WTC11 (cell line): ENCODE results near the gene SPACA9. TPM values are rescaled to one million over a fixed set of nuclear protein-coding genes. Genes with fewer than 3 reads are reported as not detected.

ENCODE experiments used
- ATAC-seq: fragments of 200-7000 bp; cut with Tn5 transposase; 2 replicates; pipeline ENCODE4 v1.10.0; 2021; ENCODE audit warnings: mild to moderate bottlenecking, moderate library complexity
- CTCF ChIA-PET: fragments of 300-600 bp; sonication (Branson Sonifier 250); formaldehyde crosslinking; loops from one replicate; lab custom pipeline; 2021; ENCODE audit warnings: antibody characterized with exemption; lab: Charles Lee
- POLR2A ChIA-PET: fragments of 350-600 bp; sonication (Branson Sonifier 250); formaldehyde crosslinking; loops from one replicate; lab custom pipeline; 2021; ENCODE audit warnings: antibody characterized with exemption; lab: Charles Lee
- DNase-seq: peaks from one replicate; pipeline ENCODE4 v3.0.0; 2021; ENCODE audit warnings: low spot score
- H3K27ac Mint-ChIP-seq: 2 replicates; pipeline ENCODE4 v1.8.0; 2021; ENCODE audit warnings: mixed read lengths
- H3K27me3 Mint-ChIP-seq: 2 replicates; pipeline ENCODE4 v1.8.0; 2021; ENCODE audit warnings: low read depth, mild to moderate bottlenecking, moderate library complexity, mixed read lengths
- H3K36me3 Mint-ChIP-seq: 2 replicates; pipeline ENCODE4 v1.8.0; 2021; ENCODE audit warnings: mixed read lengths
- H3K4me1 Mint-ChIP-seq: 2 replicates; pipeline ENCODE4 v1.8.0; 2022; ENCODE audit warnings: mixed read lengths
- H3K4me3 Mint-ChIP-seq: 2 replicates; pipeline ENCODE4 v1.8.0; 2021; ENCODE audit warnings: mild to moderate bottlenecking, moderate library complexity, mixed read lengths
- H3K9me3 Mint-ChIP-seq: 2 replicates; pipeline ENCODE4 v1.8.0; 2021; ENCODE audit warnings: mixed read lengths
- ARID4B ChIP-seq: sonication (generic); formaldehyde crosslinking; IDR thresholded peaks from 2 replicates; pipeline ENCODE4 v1.8.0; 2023; ENCODE audit warnings: missing genetic modification reagents, mild to moderate bottlenecking, borderline replicate concordance
- CREB1 ChIP-seq: sonication (generic); formaldehyde crosslinking; IDR thresholded peaks from 2 replicates; pipeline ENCODE4 v1.8.0; 2023; ENCODE audit warnings: mild to moderate bottlenecking, missing genetic modification reagents
- E2F1 ChIP-seq: sonication (generic); formaldehyde crosslinking; IDR thresholded peaks from 2 replicates; pipeline ENCODE4 v1.8.0; 2022; ENCODE audit warnings: mild to moderate bottlenecking, missing genetic modification reagents
- ESRRA ChIP-seq: sonication (generic); formaldehyde crosslinking; IDR thresholded peaks from 2 replicates; pipeline ENCODE4 v1.8.1; 2022; ENCODE audit warnings: mild to moderate bottlenecking, missing genetic modification reagents, borderline replicate concordance
- ETV6 ChIP-seq: sonication (generic); formaldehyde crosslinking; IDR thresholded peaks from 2 replicates; pipeline ENCODE4 v1.8.1; 2022; ENCODE audit warnings: mild to moderate bottlenecking, missing genetic modification reagents
- FOXJ3 ChIP-seq: sonication (generic); formaldehyde crosslinking; IDR thresholded peaks from 2 replicates; pipeline ENCODE4 v1.9.0; 2021; ENCODE audit warnings: missing genetic modification reagents, mild to moderate bottlenecking, borderline replicate concordance
- FOXK1 ChIP-seq: sonication (generic); formaldehyde crosslinking; IDR thresholded peaks from 2 replicates; pipeline ENCODE4 v1.8.0; 2022; ENCODE audit warnings: mild to moderate bottlenecking, moderate library complexity, missing genetic modification reagents
- HMGXB4 ChIP-seq: sonication (generic); formaldehyde crosslinking; IDR thresholded peaks from 2 replicates; pipeline ENCODE4 v1.8.1; 2023; ENCODE audit warnings: mild to moderate bottlenecking, moderate library complexity, missing genetic modification reagents
- NFATC4 ChIP-seq: fragments of 250-450 bp; sonication (Bioruptor Pico); IDR thresholded peaks from 2 replicates; pipeline ENCODE4 v1.9.0; 2021; ENCODE audit warnings: mild to moderate bottlenecking
- NFYB ChIP-seq: sonication (generic); formaldehyde crosslinking; conservative IDR thresholded peaks from 2 replicates; pipeline ENCODE4 v1.8.0; 2022; ENCODE audit warnings: low read depth, missing genetic modification reagents
- NR1H2 ChIP-seq: sonication (generic); formaldehyde crosslinking; IDR thresholded peaks from 2 replicates; pipeline ENCODE4 v1.9.0; 2021; ENCODE audit warnings: mild to moderate bottlenecking, moderate library complexity, missing genetic modification reagents
- NR3C1 ChIP-seq: sonication (generic); formaldehyde crosslinking; conservative IDR thresholded peaks from 2 replicates; pipeline ENCODE4 v1.8.1; 2023; ENCODE audit warnings: low read depth, mild to moderate bottlenecking, missing genetic modification reagents
- OVOL2 ChIP-seq: fragments of 250-450 bp; sonication (Bioruptor Pico); IDR thresholded peaks from 2 replicates; pipeline ENCODE4 v1.9.0; 2021; ENCODE audit warnings: mild to moderate bottlenecking, borderline replicate concordance
- PRRX2 ChIP-seq: fragments of 250-450 bp; sonication (Bioruptor Pico); IDR thresholded peaks from 2 replicates; pipeline ENCODE4 v1.8.0; 2021; ENCODE audit warnings: mild to moderate bottlenecking
- RELA ChIP-seq: sonication (generic); formaldehyde crosslinking; IDR thresholded peaks from 2 replicates; pipeline ENCODE4 v1.8.1; 2022; ENCODE audit warnings: missing genetic modification reagents, mild to moderate bottlenecking, borderline replicate concordance
- RORB ChIP-seq: fragments of 250-450 bp; sonication (Bioruptor Pico); IDR thresholded peaks from 2 replicates; pipeline ENCODE4 v1.9.0; 2021; ENCODE audit warnings: mild to moderate bottlenecking
- USF2 ChIP-seq: sonication (generic); formaldehyde crosslinking; IDR thresholded peaks from 2 replicates; pipeline ENCODE4 v1.8.1; 2023; ENCODE audit warnings: mild to moderate bottlenecking, missing genetic modification reagents, moderate library complexity
- total RNA-seq: library from RNA; stranded (reverse); gene quantifications from 3 replicates; pipeline ENCODE4 v1.2.3, GENCODE V29; 2021
- TF ChIP-seq, protein P1 (sequence below): sonication (generic); formaldehyde crosslinking; conservative IDR thresholded peaks from 2 replicates; pipeline ENCODE4 v1.8.1; 2022; ENCODE audit warnings: mild to moderate bottlenecking, missing genetic modification reagents

SPACA9 gene
- total RNA-seq, 1 experiment from 2014 or later: 0.48 TPM

DNA sequence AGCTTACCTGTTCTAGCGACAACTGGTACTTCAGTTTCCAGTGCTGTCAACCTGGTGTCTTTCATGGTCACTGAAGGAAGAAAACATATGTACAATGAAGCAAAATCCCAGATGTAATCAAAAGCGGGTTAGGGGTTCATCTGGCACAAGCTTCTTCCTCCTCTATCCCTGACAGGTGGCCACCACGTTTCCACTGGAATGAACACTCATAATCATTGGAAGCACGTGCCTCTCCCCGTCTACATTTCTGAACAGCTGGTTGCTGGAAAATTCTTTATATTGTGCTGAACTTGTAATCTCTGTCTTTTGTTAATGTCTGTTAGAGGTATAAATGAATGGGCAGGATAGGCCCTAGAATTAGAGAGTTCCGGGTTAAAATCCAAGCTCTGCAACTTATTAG, 56.3 kb downstream of the SPACA9 start (continued):
- TF ChIP-seq E2F1: no peak
- no peak for TF ChIP-seq NFATC4
- no peak for TF ChIP-seq OVOL2
- TF ChIP-seq CREB1 (CRISPR knock-in tag): no peak
- TF ChIP-seq, protein P1, sequence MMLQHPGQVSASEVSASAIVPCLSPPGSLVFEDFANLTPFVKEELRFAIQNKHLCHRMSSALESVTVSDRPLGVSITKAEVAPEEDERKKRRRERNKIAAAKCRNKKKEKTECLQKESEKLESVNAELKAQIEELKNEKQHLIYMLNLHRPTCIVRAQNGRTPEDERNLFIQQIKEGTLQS (CRISPR knock-in tag): no peak
- TF ChIP-seq FOXJ3: no peak
- no peak for TF ChIP-seq ESRRA
- TF ChIP-seq NR3C1 (CRISPR knock-in tag): no peak

DNA sequence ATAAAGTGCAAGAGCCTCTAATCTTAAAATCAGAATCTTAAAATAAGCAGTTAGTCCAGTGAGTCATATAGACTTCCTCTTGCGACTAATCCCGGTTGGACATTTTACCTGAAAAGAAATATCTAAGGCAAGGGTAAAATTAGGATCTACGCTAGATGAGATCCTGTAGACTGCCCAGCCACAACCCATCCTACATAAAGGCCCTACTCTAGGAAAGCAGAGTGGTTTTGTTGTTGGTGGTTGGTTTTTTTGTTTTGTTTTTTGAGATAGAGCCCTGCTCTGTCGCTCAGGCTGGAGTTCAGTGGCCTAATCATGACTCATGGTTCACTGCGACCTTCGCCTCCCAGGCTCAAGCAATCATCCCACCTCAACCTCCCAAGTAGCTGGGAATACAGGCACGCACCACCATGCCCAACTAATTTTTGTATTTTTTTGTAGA, 58.8 kb downstream of the SPACA9 start:
- ATAC-seq: no peak
- CTCF ChIA-PET: no interaction called here
- POLR2A ChIA-PET: no interaction called here
- Mint-ChIP-seq H3K4me3 (no peak overlapping the region), H3K4me1 (peaks cover 34% of the 10 kb centered on the region), H3K36me3 (no peaks in the 10 kb centered on the region; the same call in 1 of the 2 replicates)
- no peak for DNase-seq
- no peak for TF ChIP-seq USF2 (CRISPR knock-in tag)
- TF ChIP-seq NFYB (CRISPR knock-in tag): no peak
- no peak for TF ChIP-seq NR1H2 (CRISPR knock-in tag)
- TF ChIP-seq FOXK1 (CRISPR knock-in tag): no peak
- no peak for TF ChIP-seq FOXJ3
- no peak for TF ChIP-seq PRRX2 (CRISPR knock-in tag)
- no peak for TF ChIP-seq RORB (CRISPR knock-in tag)
- TF ChIP-seq HMGXB4: no peak
- no peak for TF ChIP-seq RELA (CRISPR knock-in tag)
- TF ChIP-seq ARID4B (CRISPR knock-in tag): no peak
- TF ChIP-seq ETV6 (CRISPR knock-in tag): no peak
- TF ChIP-seq, all 79 proteins: peak for 0
- H3K27me3 Mint-ChIP-seq: no peaks in the 10 kb centered on the region
- no peaks in the 10 kb centered on the region for H3K9me3 Mint-ChIP-seq
- no peak overlapping the region; the same call in 1 of the 2 replicates for H3K27ac Mint-ChIP-seq
